ENCODE results near the gene CYP8B1. TPM values are rescaled to one million over a fixed set of nuclear protein-coding genes. Genes with fewer than 3 reads are reported as not detected.

Gene CYP8B1
- total and polyA plus RNA-seq, 2 of the 8 experiments (the other 6 are each of a cell fraction or from before 2014, with no cell fraction given), result not detected

DNA sequence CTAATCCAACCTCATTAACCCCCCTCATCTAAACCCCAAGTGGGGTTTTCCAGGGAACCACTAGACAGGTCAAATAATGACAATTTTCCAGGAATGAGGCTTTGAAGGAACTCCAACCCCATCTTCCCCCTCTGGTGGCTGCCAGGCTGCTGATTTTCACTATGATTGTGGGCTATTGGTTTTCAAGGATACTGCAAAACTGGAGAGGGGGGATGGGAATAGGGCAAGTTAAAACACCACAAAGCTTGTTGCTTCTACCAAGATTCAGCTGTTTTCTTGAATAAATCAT lies 19.8 kb upstream of the CYP8B1 start:
- Histone ChIP-seq H3K36me3 (ENCODE audit: control insufficient read depth in 2 of 4, insufficient read depth in 4 of 4, low read length in 3 of 4) (no peaks in the 10 kb centered on the region), H3K56ac (replicated peaks; ENCODE audit: insufficient read length, low read depth, low read length) (no peak overlapping the region), H3K4ac (replicated peaks; ENCODE audit: insufficient read length, low read depth, low read length) (no peak overlapping the region), H2BK12ac (ENCODE audit: low read depth, low read length) (no peak overlapping the region), H3K14ac (ENCODE audit: insufficient read length) (no peak overlapping the region), H3K4me2 (ENCODE audit: insufficient read depth in 1 of 2, low read depth in 2 of 2, low read length in 2 of 2) (no peak overlapping the region), H4K20me1 (replicated peaks in 1 of 2; ENCODE audit: control insufficient read depth in 1 of 2, insufficient read depth in 2 of 2, low read length in 2 of 2) (no peaks in the 10 kb centered on the region), H3K27ac (ENCODE audit: low read depth, low read length) (no peak overlapping the region), H2BK120ac (replicated peaks; ENCODE audit: low read depth, low read length) (no peak overlapping the region), H3K27me3 (replicated peaks in 1 of 4; ENCODE audit: control insufficient read depth in 3 of 4, extremely low read depth in 1 of 4, insufficient read depth in 3 of 4, low read length in 3 of 4) (no peaks in the 10 kb centered on the region), H3K9me3 (ENCODE audit: insufficient read depth in 2 of 2, low read depth in 1 of 2, low read length in 1 of 2) (no peaks in the 10 kb centered on the region), H3K4me1 (replicated peaks in 1 of 4; ENCODE audit: control insufficient read depth in 3 of 4, insufficient read depth in 4 of 4, low read length in 3 of 4) (peaks cover 0 to 9% (median 5%) of the 10 kb centered on the region in 4 experiments; a peak in 5 of 7 replicates), H4K5ac (ENCODE audit: insufficient read length, low read depth, low read length) (no peak overlapping the region), H2AFZ (ENCODE audit: low read length) (no peak overlapping the region), H3K79me1 (ENCODE audit: low read depth, low read length) (no peaks in the 10 kb centered on the region), H3K9ac (replicated peaks in 1 of 4; ENCODE audit: extremely low read depth in 1 of 4, low read depth in 3 of 4, low read length in 3 of 4) (no peak overlapping the region), H2BK20ac (ENCODE audit: low read length) (no peak overlapping the region), H3K79me2 (ENCODE audit: control insufficient read depth in 1 of 2, insufficient read depth in 2 of 2, low read length in 2 of 2) (no peaks in the 10 kb centered on the region), H2BK15ac (ENCODE audit: low read length) (no peak overlapping the region), H2AK5ac (ENCODE audit: low read depth, low read length) (no peak overlapping the region), H3K23me2 (ENCODE audit: low read depth, low read length) (no peaks in the 10 kb centered on the region), H2BK5ac (ENCODE audit: low read depth, low read length) (no peak overlapping the region), H3K4me3 (ENCODE audit: extremely low read depth in 1 of 4, insufficient read depth in 2 of 4, low read depth in 3 of 4, low read length in 4 of 4) (no peak overlapping the region), H4K91ac (replicated peaks; ENCODE audit: insufficient read length, low read length) (no peak overlapping the region), H3K18ac (ENCODE audit: extremely low read depth, low read length) (peak overlapping the region; percentile 24; the same call in 1 of the 2 replicates), H4K8ac (ENCODE audit: extremely low read depth, insufficient read depth, low read length) (no peak overlapping the region), H3K23ac (ENCODE audit: insufficient read length) (no peak overlapping the region)
- ChIA-PET CTCF (ENCODE audit: partially characterized antibody) (no interaction called here), POLR2A (ENCODE audit: partially characterized antibody) (no interaction called here)
- no peak for FAIRE-seq
- no peak for DNase-seq (ENCODE audit: low read depth in 1 of 2, low spot score in 2 of 2)
- no peak for TF ChIP-seq CHD1 (IDR thresholded peaks at IDR 0.05; ENCODE audit: low read depth, low read length)
- no peak for TF ChIP-seq SP4 (IDR thresholded peaks at IDR 0.05; ENCODE audit: low read length)
- TF ChIP-seq FOSL1 (IDR thresholded peaks at IDR 0.05; ENCODE audit: insufficient read depth, low read depth, low read length), result no peak
- no peak for TF ChIP-seq ZNF274 (IDR thresholded peaks at IDR 0.05; ENCODE audit: borderline replicate concordance, extremely low read depth, low read length)
- no peak for TF ChIP-seq EP300 (IDR thresholded peaks at IDR 0.05; ENCODE audit: borderline replicate concordance in 1 of 2, low read depth in 2 of 2, low read length in 2 of 2)
- no peak for TF ChIP-seq BCL11A (IDR thresholded peaks at IDR 0.05; ENCODE audit: low read depth in 2 of 2, low read length in 2 of 2)
- TF ChIP-seq JUN (IDR thresholded peaks at IDR 0.05; ENCODE audit: low read depth, low read length), result no peak
- TF ChIP-seq RAD21 (IDR thresholded peaks at IDR 0.05 in 1 of 2, conservative IDR thresholded peaks at IDR 0.05 in 1 of 2; ENCODE audit: low read depth in 2 of 2, low read length in 2 of 2), result no peak
- no peak for TF ChIP-seq TAF7 (optimal IDR thresholded peaks at IDR 0.05; ENCODE audit: borderline replicate concordance, low read depth, low read length)
- TF ChIP-seq JUND (IDR thresholded peaks at IDR 0.05; ENCODE audit: low read length), result no peak
- TF ChIP-seq NANOG (IDR thresholded peaks at IDR 0.05; ENCODE audit: insufficient read depth, low read depth, low read length, poor library complexity, severe bottlenecking), result no peak
- no peak for TF ChIP-seq BRCA1 (IDR thresholded peaks at IDR 0.05; ENCODE audit: low read depth, low read length)
- TF ChIP-seq CTBP2 (IDR thresholded peaks at IDR 0.05; ENCODE audit: borderline replicate concordance, insufficient read depth, insufficient read length, low read length), result no peak
- TF ChIP-seq KDM5A (IDR thresholded peaks at IDR 0.05; ENCODE audit: low read length), result no peak
- no peak for TF ChIP-seq GABPA (IDR thresholded peaks at IDR 0.05; ENCODE audit: borderline replicate concordance, insufficient read depth, low read length)
- no peak for TF ChIP-seq POU5F1 (IDR thresholded peaks at IDR 0.05; ENCODE audit: low read depth, low read length)

Data from H1 (cell line).